ENCODE measurements around the gene ALDH3B1.
A peak's percentile ranks its signal among the peaks of the same experiment; 100 is the strongest.

The ALDH3B1 gene

DNA sequence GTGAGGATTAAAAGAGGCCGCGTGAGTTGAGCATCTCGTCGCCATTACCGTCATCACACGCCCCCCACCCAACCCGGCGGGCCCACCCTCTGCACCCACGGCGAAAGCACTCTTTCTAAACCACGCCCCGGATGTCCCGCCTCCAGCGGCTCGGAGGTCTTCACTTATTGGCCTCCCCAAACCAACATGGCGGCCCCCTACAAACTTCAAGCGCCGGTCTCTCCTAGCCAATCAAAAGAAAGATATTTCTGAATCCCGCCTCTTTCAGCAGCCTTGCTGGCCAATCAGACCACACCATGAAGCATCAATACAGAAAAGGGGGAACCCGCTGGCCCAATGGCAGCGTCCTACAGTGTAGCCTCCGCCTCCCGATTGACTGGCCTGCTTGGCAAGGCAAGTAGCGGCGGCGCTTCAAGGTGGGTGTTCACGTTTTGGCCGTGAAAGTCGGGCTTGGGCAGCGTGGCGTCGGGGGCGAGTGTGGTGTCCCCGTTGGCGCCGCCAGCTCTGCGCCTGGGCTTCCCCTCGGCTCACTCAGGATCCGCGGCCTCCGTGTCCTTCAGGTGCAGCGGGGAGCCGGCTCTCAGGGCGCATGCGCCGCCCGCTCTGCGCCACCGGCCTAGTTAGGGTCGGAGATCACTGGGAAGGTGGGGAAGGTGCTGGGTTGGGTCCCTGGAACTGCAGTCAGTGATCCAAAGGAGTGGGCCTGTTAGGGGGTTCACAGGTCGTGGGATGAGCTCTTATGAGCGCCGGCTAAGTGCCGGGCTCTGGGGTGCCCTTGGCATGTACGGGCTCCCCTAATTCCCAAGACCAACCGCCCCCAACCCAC, 20.4 kb downstream of the ALDH3B1 start, which contains the start of gene NDUFS8 (continued):
- TF ChIP-seq SP3 (tag by site-specific recombination; IDR thresholded peaks at IDR 0.05) = peak; percentile 82
- TF ChIP-seq ZNF521 (tag by site-specific recombination; IDR thresholded peaks at IDR 0.05) = no peak
- TF ChIP-seq ZSCAN30 (tag by site-specific recombination; IDR thresholded peaks at IDR 0.05) = no peak; the same call in 1 of the 2 replicates
- TF ChIP-seq ZNF341 (tag by site-specific recombination; IDR thresholded peaks at IDR 0.05; ENCODE audit: low read depth) = peak; percentile 80
- no peak for TF ChIP-seq ZNF114 (tag by site-specific recombination; IDR thresholded peaks at IDR 0.05)
- TF ChIP-seq ZNF707 (tag by site-specific recombination; IDR thresholded peaks at IDR 0.05) = no peak
- TF ChIP-seq, protein P1, sequence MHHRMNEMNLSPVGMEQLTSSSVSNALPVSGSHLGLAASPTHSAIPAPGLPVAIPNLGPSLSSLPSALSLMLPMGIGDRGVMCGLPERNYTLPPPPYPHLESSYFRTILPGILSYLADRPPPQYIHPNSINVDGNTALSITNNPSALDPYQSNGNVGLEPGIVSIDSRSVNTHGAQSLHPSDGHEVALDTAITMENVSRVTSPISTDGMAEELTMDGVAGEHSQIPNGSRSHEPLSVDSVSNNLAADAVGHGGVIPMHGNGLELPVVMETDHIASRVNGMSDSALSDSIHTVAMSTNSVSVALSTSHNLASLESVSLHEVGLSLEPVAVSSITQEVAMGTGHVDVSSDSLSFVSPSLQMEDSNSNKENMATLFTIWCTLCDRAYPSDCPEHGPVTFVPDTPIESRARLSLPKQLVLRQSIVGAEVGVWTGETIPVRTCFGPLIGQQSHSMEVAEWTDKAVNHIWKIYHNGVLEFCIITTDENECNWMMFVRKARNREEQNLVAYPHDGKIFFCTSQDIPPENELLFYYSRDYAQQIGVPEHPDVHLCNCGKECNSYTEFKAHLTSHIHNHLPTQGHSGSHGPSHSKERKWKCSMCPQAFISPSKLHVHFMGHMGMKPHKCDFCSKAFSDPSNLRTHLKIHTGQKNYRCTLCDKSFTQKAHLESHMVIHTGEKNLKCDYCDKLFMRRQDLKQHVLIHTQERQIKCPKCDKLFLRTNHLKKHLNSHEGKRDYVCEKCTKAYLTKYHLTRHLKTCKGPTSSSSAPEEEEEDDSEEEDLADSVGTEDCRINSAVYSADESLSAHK (tag by site-specific recombination; IDR thresholded peaks at IDR 0.05) = no peak
- TF ChIP-seq GLIS1 (tag by site-specific recombination; IDR thresholded peaks at IDR 0.05) = no peak
- TF ChIP-seq, protein P2, sequence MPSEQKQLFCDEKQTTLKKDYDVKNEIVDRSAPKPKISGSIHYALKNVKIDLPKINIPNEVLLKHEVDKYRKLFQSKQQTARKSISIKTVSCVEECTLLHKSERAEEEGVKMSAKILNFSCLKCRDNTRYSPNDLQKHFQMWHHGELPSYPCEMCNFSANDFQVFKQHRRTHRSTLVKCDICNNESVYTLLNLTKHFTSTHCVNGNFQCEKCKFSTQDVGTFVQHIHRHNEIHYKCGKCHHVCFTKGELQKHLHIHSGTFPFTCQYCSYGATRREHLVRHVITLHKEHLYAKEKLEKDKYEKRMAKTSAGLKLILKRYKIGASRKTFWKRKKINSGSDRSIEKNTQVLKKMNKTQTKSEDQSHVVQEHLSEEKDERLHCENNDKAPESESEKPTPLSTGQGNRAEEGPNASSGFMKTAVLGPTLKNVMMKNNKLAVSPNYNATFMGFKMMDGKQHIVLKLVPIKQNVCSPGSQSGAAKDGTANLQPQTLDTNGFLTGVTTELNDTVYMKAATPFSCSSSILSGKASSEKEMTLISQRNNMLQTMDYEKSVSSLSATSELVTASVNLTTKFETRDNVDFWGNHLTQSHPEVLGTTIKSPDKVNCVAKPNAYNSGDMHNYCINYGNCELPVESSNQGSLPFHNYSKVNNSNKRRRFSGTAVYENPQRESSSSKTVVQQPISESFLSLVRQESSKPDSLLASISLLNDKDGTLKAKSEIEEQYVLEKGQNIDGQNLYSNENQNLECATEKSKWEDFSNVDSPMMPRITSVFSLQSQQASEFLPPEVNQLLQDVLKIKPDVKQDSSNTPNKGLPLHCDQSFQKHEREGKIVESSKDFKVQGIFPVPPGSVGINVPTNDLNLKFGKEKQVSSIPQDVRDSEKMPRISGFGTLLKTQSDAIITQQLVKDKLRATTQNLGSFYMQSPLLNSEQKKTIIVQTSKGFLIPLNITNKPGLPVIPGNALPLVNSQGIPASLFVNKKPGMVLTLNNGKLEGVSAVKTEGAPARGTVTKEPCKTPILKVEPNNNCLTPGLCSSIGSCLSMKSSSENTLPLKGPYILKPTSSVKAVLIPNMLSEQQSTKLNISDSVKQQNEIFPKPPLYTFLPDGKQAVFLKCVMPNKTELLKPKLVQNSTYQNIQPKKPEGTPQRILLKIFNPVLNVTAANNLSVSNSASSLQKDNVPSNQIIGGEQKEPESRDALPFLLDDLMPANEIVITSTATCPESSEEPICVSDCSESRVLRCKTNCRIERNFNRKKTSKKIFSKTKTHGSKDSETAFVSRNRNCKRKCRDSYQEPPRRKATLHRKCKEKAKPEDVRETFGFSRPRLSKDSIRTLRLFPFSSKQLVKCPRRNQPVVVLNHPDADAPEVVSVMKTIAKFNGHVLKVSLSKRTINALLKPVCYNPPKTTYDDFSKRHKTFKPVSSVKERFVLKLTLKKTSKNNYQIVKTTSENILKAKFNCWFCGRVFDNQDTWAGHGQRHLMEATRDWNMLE (tag by site-specific recombination; conservative IDR thresholded peaks at IDR 0.05; ENCODE audit: low read depth) = peak; percentile 59
- peak; percentile 96 for TF ChIP-seq SP2 (tag by site-specific recombination; IDR thresholded peaks at IDR 0.05)
- TF ChIP-seq, protein P3, sequence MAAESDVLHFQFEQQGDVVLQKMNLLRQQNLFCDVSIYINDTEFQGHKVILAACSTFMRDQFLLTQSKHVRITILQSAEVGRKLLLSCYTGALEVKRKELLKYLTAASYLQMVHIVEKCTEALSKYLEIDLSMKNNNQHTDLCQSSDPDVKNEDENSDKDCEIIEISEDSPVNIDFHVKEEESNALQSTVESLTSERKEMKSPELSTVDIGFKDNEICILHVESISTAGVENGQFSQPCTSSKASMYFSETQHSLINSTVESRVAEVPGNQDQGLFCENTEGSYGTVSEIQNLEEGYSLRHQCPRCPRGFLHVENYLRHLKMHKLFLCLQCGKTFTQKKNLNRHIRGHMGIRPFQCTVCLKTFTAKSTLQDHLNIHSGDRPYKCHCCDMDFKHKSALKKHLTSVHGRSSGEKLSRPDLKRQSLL (tag by site-specific recombination; IDR thresholded peaks at IDR 0.05) = no peak
- no peak for TF ChIP-seq ZNF121 (tag by site-specific recombination; IDR thresholded peaks at IDR 0.05)
- TF ChIP-seq, protein P4, sequence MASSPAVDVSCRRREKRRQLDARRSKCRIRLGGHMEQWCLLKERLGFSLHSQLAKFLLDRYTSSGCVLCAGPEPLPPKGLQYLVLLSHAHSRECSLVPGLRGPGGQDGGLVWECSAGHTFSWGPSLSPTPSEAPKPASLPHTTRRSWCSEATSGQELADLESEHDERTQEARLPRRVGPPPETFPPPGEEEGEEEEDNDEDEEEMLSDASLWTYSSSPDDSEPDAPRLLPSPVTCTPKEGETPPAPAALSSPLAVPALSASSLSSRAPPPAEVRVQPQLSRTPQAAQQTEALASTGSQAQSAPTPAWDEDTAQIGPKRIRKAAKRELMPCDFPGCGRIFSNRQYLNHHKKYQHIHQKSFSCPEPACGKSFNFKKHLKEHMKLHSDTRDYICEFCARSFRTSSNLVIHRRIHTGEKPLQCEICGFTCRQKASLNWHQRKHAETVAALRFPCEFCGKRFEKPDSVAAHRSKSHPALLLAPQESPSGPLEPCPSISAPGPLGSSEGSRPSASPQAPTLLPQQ (tag by site-specific recombination; IDR thresholded peaks at IDR 0.05) = peak; percentile 97
- no peak for TF ChIP-seq ZNF792 (tag by site-specific recombination; IDR thresholded peaks at IDR 0.05)
- TF ChIP-seq GLIS2 (tag by site-specific recombination; IDR thresholded peaks at IDR 0.05) = peak; percentile 49; the same call in 1 of the 2 replicates
- peak; percentile 44; the same call in 1 of the 2 replicates for TF ChIP-seq ZNF335 (tag by site-specific recombination; conservative IDR thresholded peaks at IDR 0.05)
- 0 out of 2 replicates have a peak, but pooled peaks have one; percentile 40 for TF ChIP-seq ZBTB48 (tag by site-specific recombination; IDR thresholded peaks at IDR 0.05)
- TF ChIP-seq ZNF660 (tag by site-specific recombination; IDR thresholded peaks at IDR 0.05) = no peak; the same call in 1 of the 2 replicates
- TF ChIP-seq ZNF658 (tag by site-specific recombination; IDR thresholded peaks at IDR 0.05) = no peak
- TF ChIP-seq, protein P5, sequence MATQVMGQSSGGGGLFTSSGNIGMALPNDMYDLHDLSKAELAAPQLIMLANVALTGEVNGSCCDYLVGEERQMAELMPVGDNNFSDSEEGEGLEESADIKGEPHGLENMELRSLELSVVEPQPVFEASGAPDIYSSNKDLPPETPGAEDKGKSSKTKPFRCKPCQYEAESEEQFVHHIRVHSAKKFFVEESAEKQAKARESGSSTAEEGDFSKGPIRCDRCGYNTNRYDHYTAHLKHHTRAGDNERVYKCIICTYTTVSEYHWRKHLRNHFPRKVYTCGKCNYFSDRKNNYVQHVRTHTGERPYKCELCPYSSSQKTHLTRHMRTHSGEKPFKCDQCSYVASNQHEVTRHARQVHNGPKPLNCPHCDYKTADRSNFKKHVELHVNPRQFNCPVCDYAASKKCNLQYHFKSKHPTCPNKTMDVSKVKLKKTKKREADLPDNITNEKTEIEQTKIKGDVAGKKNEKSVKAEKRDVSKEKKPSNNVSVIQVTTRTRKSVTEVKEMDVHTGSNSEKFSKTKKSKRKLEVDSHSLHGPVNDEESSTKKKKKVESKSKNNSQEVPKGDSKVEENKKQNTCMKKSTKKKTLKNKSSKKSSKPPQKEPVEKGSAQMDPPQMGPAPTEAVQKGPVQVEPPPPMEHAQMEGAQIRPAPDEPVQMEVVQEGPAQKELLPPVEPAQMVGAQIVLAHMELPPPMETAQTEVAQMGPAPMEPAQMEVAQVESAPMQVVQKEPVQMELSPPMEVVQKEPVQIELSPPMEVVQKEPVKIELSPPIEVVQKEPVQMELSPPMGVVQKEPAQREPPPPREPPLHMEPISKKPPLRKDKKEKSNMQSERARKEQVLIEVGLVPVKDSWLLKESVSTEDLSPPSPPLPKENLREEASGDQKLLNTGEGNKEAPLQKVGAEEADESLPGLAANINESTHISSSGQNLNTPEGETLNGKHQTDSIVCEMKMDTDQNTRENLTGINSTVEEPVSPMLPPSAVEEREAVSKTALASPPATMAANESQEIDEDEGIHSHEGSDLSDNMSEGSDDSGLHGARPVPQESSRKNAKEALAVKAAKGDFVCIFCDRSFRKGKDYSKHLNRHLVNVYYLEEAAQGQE (tag by site-specific recombination; IDR thresholded peaks at IDR 0.05) = no peak
- TF ChIP-seq ZNF596 (tag by site-specific recombination; IDR thresholded peaks at IDR 0.05) = no peak
- TF ChIP-seq MZF1 (tag by site-specific recombination; IDR thresholded peaks at IDR 0.05; ENCODE audit: borderline replicate concordance) = no peak
- TF ChIP-seq, protein P6, sequence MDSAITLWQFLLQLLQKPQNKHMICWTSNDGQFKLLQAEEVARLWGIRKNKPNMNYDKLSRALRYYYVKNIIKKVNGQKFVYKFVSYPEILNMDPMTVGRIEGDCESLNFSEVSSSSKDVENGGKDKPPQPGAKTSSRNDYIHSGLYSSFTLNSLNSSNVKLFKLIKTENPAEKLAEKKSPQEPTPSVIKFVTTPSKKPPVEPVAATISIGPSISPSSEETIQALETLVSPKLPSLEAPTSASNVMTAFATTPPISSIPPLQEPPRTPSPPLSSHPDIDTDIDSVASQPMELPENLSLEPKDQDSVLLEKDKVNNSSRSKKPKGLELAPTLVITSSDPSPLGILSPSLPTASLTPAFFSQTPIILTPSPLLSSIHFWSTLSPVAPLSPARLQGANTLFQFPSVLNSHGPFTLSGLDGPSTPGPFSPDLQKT (IDR thresholded peaks at IDR 0.05; ENCODE audit: borderline replicate concordance, low read depth, low read length) = no peak
- peak; percentile 55; the same call in 1 of the 2 replicates for TF ChIP-seq YY2 (tag by site-specific recombination; IDR thresholded peaks at IDR 0.05)
- no peak for TF ChIP-seq ZNF623 (tag by site-specific recombination; IDR thresholded peaks at IDR 0.05)
